HG02623 (cell line): Measurements from ENCODE around the gene SHISA7.

ENCODE experiments used
- ATAC-seq: cut with Tn5 transposase; IDR thresholded peaks from one replicate; pipeline ENCODE4 v1.9.1; 2021; ENCODE audit warnings: moderate library complexity; ENCODE audit not compliant: unreplicated experiment

The SHISA7 gene

GRCh38 chr19:55443045-55443823 lies at the start of gene SHISA7:
Gene SHISA7 (minus strand): TSS chr19:55443300. CDS start chr19:55442863, 437 bp downstream.
- no peak for ATAC-seq

GRCh38 chr19:55492362-55492944 lies 49.4 kb upstream of the SHISA7 start:
- ATAC-seq, result no peak

- no peak for ATAC-seq
Observed at GRCh38 chr19:55491546-55492360, 48.7 kb upstream of the SHISA7 start.

- no peak for ATAC-seq
Observed at GRCh38 chr19:55490478-55491432, 47.7 kb upstream of the SHISA7 start.

- ATAC-seq, result no peak
Observed at GRCh38 chr19:55489711-55490477, 46.8 kb upstream of the SHISA7 start.

GRCh38 chr19:55488986-55489710 lies 46.0 kb upstream of the SHISA7 start:
- no peak for ATAC-seq

GRCh38 chr19:55487924-55488687 lies 45.0 kb upstream of the SHISA7 start, which contains the start of gene SSC5D:
Gene SSC5D (plus strand): TSS chr19:55488436. CDS start chr19:55488590, 154 bp downstream.
- no peak for ATAC-seq

- ATAC-seq, result no peak
Observed at GRCh38 chr19:55486971-55487923, 44.1 kb upstream of the SHISA7 start.

- ATAC-seq, result no peak
Observed at GRCh38 chr19:55486043-55486970, 43.2 kb upstream of the SHISA7 start.

- no peak for ATAC-seq
Observed at GRCh38 chr19:55485439-55486011, 42.4 kb upstream of the SHISA7 start.

GRCh38 chr19:55484593-55485438 lies 41.7 kb upstream of the SHISA7 start, which contains the start of gene NAT14:
Gene NAT14 (plus strand): TSS chr19:55485188. CDS start chr19:55485709, 521 bp downstream.
- peak; percentile 56 for ATAC-seq

- no peak for ATAC-seq
Observed at GRCh38 chr19:55483706-55484592, 40.8 kb upstream of the SHISA7 start.

- no peak for ATAC-seq
Observed at GRCh38 chr19:55482967-55483705, 40.0 kb upstream of the SHISA7 start.
